ENCODE data around the gene CALHM3.
A peak's percentile ranks its signal among the peaks of the same experiment; 100 is the strongest.

The CALHM3 gene

DNA sequence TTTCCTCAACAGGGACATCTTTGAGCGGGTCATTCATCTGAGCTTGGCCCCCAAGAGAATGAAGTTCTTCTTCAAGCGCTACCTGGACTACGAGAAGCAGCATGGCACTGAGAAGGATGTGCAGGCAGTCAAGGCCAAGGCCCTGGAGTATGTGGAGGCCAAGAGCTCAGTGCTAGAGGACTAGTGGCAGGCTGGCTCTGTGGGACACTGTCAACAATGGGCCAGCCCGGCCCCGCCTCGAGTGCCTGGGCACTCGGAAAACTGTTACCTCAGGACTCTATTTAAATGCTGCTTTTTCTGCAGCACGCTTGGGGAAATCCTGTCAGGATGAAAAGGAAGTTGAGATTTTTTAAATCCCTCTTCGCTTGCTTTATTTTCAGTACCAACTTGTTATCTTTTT lies 33.7 kb downstream of the CALHM3 start:
- 95% methylated on average over 9 of the region's 9 CpGs for WGBS
- Histone ChIP-seq H2AFZ (ENCODE audit: low read depth, low read length) (no peak overlapping the region), H2BK5ac (ENCODE audit: low read depth, low read length, poor library complexity, severe bottlenecking) (no peak overlapping the region), H3K18ac (ENCODE audit: low read depth in 1 of 2, low read length in 2 of 2) (no peak overlapping the region), H3K27me3 (ENCODE audit: control insufficient read depth in 1 of 2, insufficient read depth in 1 of 2, low read length in 2 of 2) (no peaks in the 10 kb centered on the region), H2AK5ac (ENCODE audit: low read length, severe bottlenecking) (no peak overlapping the region), H3K9ac (ENCODE audit: low read length) (peak overlapping the region; percentile 65), H3K4ac (ENCODE audit: low read depth in 1 of 2, low read length in 2 of 2) (no peak overlapping the region), H3K14ac (ENCODE audit: low read length in 2 of 2) (no peak overlapping the region), H2BK120ac (ENCODE audit: low read depth, low read length) (no peak overlapping the region), H3K23ac (ENCODE audit: low read length in 2 of 2) (no peak overlapping the region), H2BK12ac (ENCODE audit: low read length in 2 of 2) (no peak overlapping the region), H3K9me3 (ENCODE audit: control insufficient read depth, low read length) (no peaks in the 10 kb centered on the region), H3K4me3 (ENCODE audit: insufficient read depth in 1 of 2, low read depth in 1 of 2, low read length in 2 of 2) (peak overlapping the region in 1 of 2 experiments; percentile 43), H3K4me1 (ENCODE audit: control insufficient read depth, insufficient read depth, low read depth, low read length) (peaks cover 13% of the 10 kb centered on the region), H2BK15ac (ENCODE audit: low read depth, poor library complexity, severe bottlenecking) (peak overlapping the region; percentile 20), H3K36me3 (ENCODE audit: control insufficient read depth in 1 of 2, insufficient read depth in 2 of 2, low read depth in 1 of 2, low read length in 2 of 2) (peaks cover 76 to 82% of the 10 kb centered on the region in 2 experiments), H3K27ac (ENCODE audit: low read length, poor library complexity, severe bottlenecking) (no peak overlapping the region), H4K91ac (ENCODE audit: low read length) (peak overlapping the region; percentile 46), H4K8ac (ENCODE audit: low read length) (no peak overlapping the region), H3K79me1 (replicated peaks; ENCODE audit: low read length, poor library complexity, severe bottlenecking) (peaks cover 8% of the 10 kb centered on the region), H3K4me2 (ENCODE audit: low read length, poor library complexity, severe bottlenecking) (no peak overlapping the region)
- no peak for DNase-seq

GRCh38 chr10:103444478-103444877 lies 34.6 kb downstream of the CALHM3 start:
- Histone ChIP-seq H3K36me3 (ENCODE audit: control insufficient read depth in 1 of 2, insufficient read depth in 2 of 2, low read depth in 1 of 2, low read length in 2 of 2) (peaks cover 76 to 82% of the 10 kb centered on the region in 2 experiments), H2AFZ (ENCODE audit: low read depth, low read length) (no peak overlapping the region), H3K27ac (ENCODE audit: low read length, poor library complexity, severe bottlenecking) (no peak overlapping the region), H3K18ac (ENCODE audit: low read depth in 1 of 2, low read length in 2 of 2) (no peak overlapping the region), H3K23ac (ENCODE audit: low read length in 2 of 2) (no peak overlapping the region), H4K91ac (ENCODE audit: low read length) (no peak overlapping the region), H3K27me3 (ENCODE audit: control insufficient read depth in 1 of 2, insufficient read depth in 1 of 2, low read length in 2 of 2) (no peaks in the 10 kb centered on the region), H3K9me3 (ENCODE audit: control insufficient read depth, low read length) (no peaks in the 10 kb centered on the region), H2BK5ac (ENCODE audit: low read depth, low read length, poor library complexity, severe bottlenecking) (no peak overlapping the region), H4K8ac (ENCODE audit: low read length) (no peak overlapping the region), H3K4me3 (ENCODE audit: insufficient read depth in 1 of 2, low read depth in 1 of 2, low read length in 2 of 2) (no peak overlapping the region), H3K4me1 (ENCODE audit: control insufficient read depth, insufficient read depth, low read depth, low read length) (peaks cover 13% of the 10 kb centered on the region), H3K14ac (ENCODE audit: low read length in 2 of 2) (no peak overlapping the region), H2BK12ac (ENCODE audit: low read length in 2 of 2) (no peak overlapping the region), H3K9ac (ENCODE audit: low read length) (no peak overlapping the region), H2AK5ac (ENCODE audit: low read length, severe bottlenecking) (no peak overlapping the region), H2BK120ac (ENCODE audit: low read depth, low read length) (no peak overlapping the region), H3K4ac (ENCODE audit: low read depth in 1 of 2, low read length in 2 of 2) (no peak overlapping the region), H3K79me1 (replicated peaks; ENCODE audit: low read length, poor library complexity, severe bottlenecking) (peaks cover 5% of the 10 kb centered on the region), H2BK15ac (ENCODE audit: low read depth, poor library complexity, severe bottlenecking) (no peak overlapping the region), H3K4me2 (ENCODE audit: low read length, poor library complexity, severe bottlenecking) (no peak overlapping the region)
- WGBS: 98% methylated on average over 9 of the region's 10 CpGs
- DNase-seq: no peak

DNA sequence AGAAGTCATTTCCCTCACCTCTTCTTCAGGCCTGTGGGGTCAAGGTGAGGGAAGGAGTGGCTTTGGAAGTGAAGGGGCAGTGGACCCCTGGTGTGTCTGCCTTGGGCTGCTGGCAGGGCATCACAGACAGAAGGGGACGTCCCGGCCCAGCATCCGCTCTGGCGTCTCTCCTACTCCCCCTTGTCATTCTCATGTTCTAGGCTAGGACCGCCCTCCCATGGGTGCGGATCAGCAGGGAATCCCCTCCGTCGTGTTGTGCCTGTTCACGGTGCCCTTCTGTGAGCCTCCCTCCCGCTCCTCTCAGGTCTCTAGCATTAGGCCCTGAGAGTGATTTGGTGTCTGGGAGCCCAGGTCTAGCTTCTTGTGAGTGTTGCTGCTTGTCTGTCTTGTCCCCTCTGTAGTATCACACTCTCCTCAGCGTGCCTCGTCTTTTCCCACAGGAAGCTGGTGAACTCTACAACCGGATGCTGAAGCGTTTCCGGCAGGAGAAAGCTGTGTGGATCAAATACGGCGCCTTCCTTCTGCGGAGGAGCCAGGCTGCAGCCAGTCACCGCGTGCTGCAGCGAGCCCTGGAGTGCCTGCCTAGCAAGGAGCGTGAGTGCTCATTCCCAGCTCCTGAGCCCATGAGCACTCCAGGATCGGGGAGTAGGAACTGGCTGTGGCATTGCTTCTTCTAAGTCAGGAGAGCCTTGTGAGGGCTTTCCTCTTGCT lies 35.4 kb downstream of the CALHM3 start:
- no peak overlapping the region for H2BK5ac ChIP-seq (ENCODE audit: low read depth, low read length, poor library complexity, severe bottlenecking)
- no peak overlapping the region for H2BK12ac ChIP-seq (ENCODE audit: low read length in 2 of 2)
- no peak overlapping the region for H3K27ac ChIP-seq (ENCODE audit: low read length, poor library complexity, severe bottlenecking)
- no peak overlapping the region for H3K4me2 ChIP-seq (ENCODE audit: low read length, poor library complexity, severe bottlenecking)
- H3K4me3 ChIP-seq (ENCODE audit: insufficient read depth in 1 of 2, low read depth in 1 of 2, low read length in 2 of 2): no peak overlapping the region
- H4K91ac ChIP-seq (ENCODE audit: low read length): no peak overlapping the region
- 96% methylated on average over 22 of the region's 23 CpGs for WGBS
- H3K79me1 ChIP-seq (replicated peaks; ENCODE audit: low read length, poor library complexity, severe bottlenecking): peaks cover 1% of the 10 kb centered on the region
- no peak overlapping the region for H3K23ac ChIP-seq (ENCODE audit: low read length in 2 of 2)
- no peak overlapping the region for H2BK15ac ChIP-seq (ENCODE audit: low read depth, poor library complexity, severe bottlenecking)
- H3K18ac ChIP-seq (ENCODE audit: low read depth in 1 of 2, low read length in 2 of 2): no peak overlapping the region
- H3K9me3 ChIP-seq (ENCODE audit: control insufficient read depth, low read length): no peaks in the 10 kb centered on the region
- no peak overlapping the region for H3K4ac ChIP-seq (ENCODE audit: low read depth in 1 of 2, low read length in 2 of 2)
- no peak for DNase-seq
- no peaks in the 10 kb centered on the region for H3K27me3 ChIP-seq (ENCODE audit: control insufficient read depth in 1 of 2, insufficient read depth in 1 of 2, low read length in 2 of 2)
- H3K9ac ChIP-seq (ENCODE audit: low read length): peak overlapping the region; percentile 65
- H3K4me1 ChIP-seq (ENCODE audit: control insufficient read depth, insufficient read depth, low read depth, low read length): peaks cover 9% of the 10 kb centered on the region
- H3K36me3 ChIP-seq (ENCODE audit: control insufficient read depth in 1 of 2, insufficient read depth in 2 of 2, low read depth in 1 of 2, low read length in 2 of 2): peaks cover 78 to 84% of the 10 kb centered on the region in 2 experiments
- no peak overlapping the region for H3K14ac ChIP-seq (ENCODE audit: low read length in 2 of 2)
- no peak overlapping the region for H2BK120ac ChIP-seq (ENCODE audit: low read depth, low read length)
- no peak overlapping the region for H2AFZ ChIP-seq (ENCODE audit: low read depth, low read length)
- no peak overlapping the region for H2AK5ac ChIP-seq (ENCODE audit: low read length, severe bottlenecking)
- no peak overlapping the region for H4K8ac ChIP-seq (ENCODE audit: low read length)

DNA sequence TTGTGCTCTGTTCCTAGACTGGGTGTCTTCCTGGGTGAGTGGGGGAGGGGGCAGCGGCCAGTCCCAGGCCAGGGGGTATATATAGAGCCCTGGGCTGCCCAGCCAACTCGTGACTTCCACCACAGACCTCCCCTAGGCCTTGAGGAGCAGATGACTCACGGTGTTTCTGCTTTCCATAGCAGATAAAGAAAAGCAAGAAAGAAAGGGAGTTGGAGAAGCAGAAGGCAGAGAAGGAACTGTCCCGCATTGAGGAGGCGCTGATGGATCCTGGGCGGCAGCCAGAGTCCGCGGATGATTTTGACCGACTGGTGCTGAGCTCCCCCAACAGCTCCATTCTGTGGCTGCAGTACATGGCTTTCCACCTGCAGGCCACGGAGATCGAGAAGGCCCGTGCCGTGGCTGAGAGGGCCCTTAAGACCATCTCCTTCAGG lies 37.0 kb downstream of the CALHM3 start:
- Histone ChIP-seq H3K27ac (ENCODE audit: low read length, poor library complexity, severe bottlenecking) (peak overlapping the region; percentile 23), H2BK12ac (ENCODE audit: low read length in 2 of 2) (peak overlapping the region in 1 of 2 experiments; percentile 29), H3K4me3 (ENCODE audit: insufficient read depth in 1 of 2, low read depth in 1 of 2, low read length in 2 of 2) (peak overlapping the region in 1 of 2 experiments; percentile 23), H2BK5ac (ENCODE audit: low read depth, low read length, poor library complexity, severe bottlenecking) (no peak overlapping the region), H4K91ac (ENCODE audit: low read length) (peak overlapping the region; percentile 14), H2AFZ (ENCODE audit: low read depth, low read length) (no peak overlapping the region), H4K8ac (ENCODE audit: low read length) (no peak overlapping the region), H3K9ac (ENCODE audit: low read length) (peak overlapping the region; percentile 65), H3K36me3 (ENCODE audit: control insufficient read depth in 1 of 2, insufficient read depth in 2 of 2, low read depth in 1 of 2, low read length in 2 of 2) (peaks cover 81 to 86% of the 10 kb centered on the region in 2 experiments), H3K4ac (ENCODE audit: low read depth in 1 of 2, low read length in 2 of 2) (no peak overlapping the region), H2BK120ac (ENCODE audit: low read depth, low read length) (no peak overlapping the region), H3K4me1 (ENCODE audit: control insufficient read depth, insufficient read depth, low read depth, low read length) (peaks cover 9% of the 10 kb centered on the region), H2BK15ac (ENCODE audit: low read depth, poor library complexity, severe bottlenecking) (no peak overlapping the region), H2AK5ac (ENCODE audit: low read length, severe bottlenecking) (no peak overlapping the region), H3K79me1 (replicated peaks; ENCODE audit: low read length, poor library complexity, severe bottlenecking) (peaks cover 1% of the 10 kb centered on the region), H3K18ac (ENCODE audit: low read depth in 1 of 2, low read length in 2 of 2) (peak overlapping the region in 1 of 2 experiments; percentile 49), H3K9me3 (ENCODE audit: control insufficient read depth, low read length) (no peaks in the 10 kb centered on the region), H3K14ac (ENCODE audit: low read length in 2 of 2) (no peak overlapping the region), H3K4me2 (ENCODE audit: low read length, poor library complexity, severe bottlenecking) (no peak overlapping the region), H3K23ac (ENCODE audit: low read length in 2 of 2) (no peak overlapping the region), H3K27me3 (ENCODE audit: control insufficient read depth in 1 of 2, insufficient read depth in 1 of 2, low read length in 2 of 2) (no peaks in the 10 kb centered on the region)
- 97% methylated on average over 12 of the region's 13 CpGs for WGBS
- DNase-seq: peak; percentile 76
